T-cell (primary cell): ENCODE results near the gene CCT7. TPM values are rescaled to one million over a fixed set of nuclear protein-coding genes. Genes with fewer than 3 reads are reported as not detected.

Experiments
- ATAC-seq, 4 experiments: fragments of 200-7000 bp in 3 of 4; fragments of 150-1000 bp in 1 of 4; cut with Tn5 transposase; replicated peaks in 1 of 4; 1 replicate in 3 of 4; 2 replicates in 1 of 4; pipeline ENCODE4 v1.10.0; 2021; ENCODE audit warnings: moderate library complexity in 3 of 4, mild to moderate bottlenecking in 2 of 4, moderate number of reproducible peaks in 1 of 4
- CTCF ChIA-PET, 2 donors: fragments of 300-600 bp; sonication (Branson Sonifier 250); formaldehyde crosslinking; loops; one replicate each; lab custom pipeline; 2022; ENCODE audit warnings: antibody characterized with exemption in 2 of 2; lab: Charles Lee
- POLR2A ChIA-PET, 2 donors: fragments of 300-600 bp; sonication (Branson Sonifier 250); formaldehyde crosslinking; loops; one replicate each; lab custom pipeline; 2022; ENCODE audit warnings: antibody characterized with exemption in 2 of 2; lab: Charles Lee
- DNase-seq, 35 experiments: peaks; one replicate each; pipeline versions ENCODE4 v3.0.0 to v3.0.0-alpha.2; 2013 to 2023
- H3K27ac ChIP-seq: one replicate; pipeline ENCODE4 v1.5.1; 2013; ENCODE audit warnings: low read length
- H3K27me3 ChIP-seq, 2 experiments: replicated peaks in 1 of 2; 1 replicate in 1 of 2; 2 replicates in 1 of 2; pipeline versions ENCODE4 v1.6.1 to v1.7.0; 2013; ENCODE audit warnings: low read length in 1 of 2, mixed read lengths in 1 of 2; ENCODE audit not compliant: control insufficient read depth in 2 of 2, insufficient read depth in 2 of 2; ENCODE audit errors: extremely low read depth in 1 of 2
- H3K36me3 ChIP-seq, 2 donors: 1 replicate in 1 of 2; 2 replicates in 1 of 2; pipeline versions ENCODE4 v1.6.1 to v1.7.0; 2013; ENCODE audit warnings: low read length in 1 of 2; ENCODE audit not compliant: control insufficient read depth in 2 of 2, insufficient read depth in 1 of 2; ENCODE audit errors: extremely low read depth in 1 of 2
- H3K4me1 ChIP-seq, 2 experiments: 1 replicate in 1 of 2; 2 replicates in 1 of 2; pipeline versions ENCODE4 v1.6.1 to v1.7.0; 2013; ENCODE audit warnings: low read length in 2 of 2, mixed read lengths in 1 of 2; ENCODE audit not compliant: insufficient read depth in 2 of 2, control insufficient read depth in 1 of 2; ENCODE audit errors: extremely low read depth in 1 of 2
- H3K4me3 ChIP-seq, 2 donors: 1 replicate in 1 of 2; 2 replicates in 1 of 2; pipeline versions ENCODE4 v1.5.1 to v1.7.0; 2013; ENCODE audit warnings: mild to moderate bottlenecking in 2 of 2, low read length in 1 of 2, moderate library complexity in 1 of 2; ENCODE audit not compliant: control insufficient read depth in 1 of 2; ENCODE audit errors: extremely low read depth in 1 of 2
- H3K9me3 ChIP-seq: 2 replicates; pipeline ENCODE4 v1.7.0; 2013
- H3K27ac Mint-ChIP-seq, 2 donors: one replicate each; pipeline ENCODE4 v1.8.0; 2020 to 2021; ENCODE audit warnings: mild to moderate bottlenecking in 2 of 2, mixed read lengths in 2 of 2
- H3K27me3 Mint-ChIP-seq, 2 donors: one replicate each; pipeline ENCODE4 v1.8.0; 2021 to 2022; ENCODE audit warnings: mixed read lengths in 2 of 2
- H3K36me3 Mint-ChIP-seq: one replicate; pipeline ENCODE4 v1.8.0; 2021; ENCODE audit warnings: mixed read lengths
- H3K4me1 Mint-ChIP-seq, 3 donors: one replicate each; pipeline ENCODE4 v1.8.0; 2020 to 2022; ENCODE audit warnings: mixed read lengths in 3 of 3, mild to moderate bottlenecking in 1 of 3
- H3K4me3 Mint-ChIP-seq, 3 donors: one replicate each; pipeline ENCODE4 v1.8.0; 2020 to 2022; ENCODE audit warnings: mild to moderate bottlenecking in 3 of 3, mixed read lengths in 3 of 3, moderate library complexity in 3 of 3
- H3K9me3 Mint-ChIP-seq, 3 donors: one replicate each; pipeline ENCODE4 v1.8.0; 2020 to 2022; ENCODE audit warnings: mixed read lengths in 3 of 3
- WGBS: methylation state at CpG from one replicate; pipeline ENCODE4 v1.1.5; 2013; ENCODE audit warnings: missing lambda C conversion rate; ENCODE audit not compliant: insufficient coverage; 5-methylcytosine and 5-hydroxymethylcytosine counted together
- total RNA-seq, 35 experiments: library from RNA in 6 of 35; stranded (reverse) in 6 of 35; fragments of 120-200 nt in 1 of 35; gene quantifications; one replicate each; pipeline versions ENCODE4 v1.2.1 to v1.2.4 and lab custom pipeline; 2013 to 2026

The CCT7 gene
- total RNA-seq, 5 donors from 2014 or later (not counting 1 experiment from before 2014, with no cell fraction given): 120 to 210 (median 193) TPM

- ChIA-PET CTCF (interaction anchor here in 1 of 2 donors (0.6 kb wide), 1 partner anchor 176 kb away, joined by 4 read pairs; no protein-coding TSS in a partner anchor), POLR2A (no interaction called here)
- Mint-ChIP-seq H3K9me3 (no peaks in the 10 kb centered on the region), H3K36me3 (peaks cover 10% of the 10 kb centered on the region), H3K4me3 (no peak overlapping the region), H3K4me1 (peaks cover 45 to 54% (median 51%) of the 10 kb centered on the region in 3 donors), H3K27me3 (no peaks in the 10 kb centered on the region), H3K27ac (no peak overlapping the region)
- no peak overlapping the region for H3K27ac ChIP-seq
- H3K27me3 ChIP-seq: no peaks in the 10 kb centered on the region
- DNase-seq (no peak), ATAC-seq (no peak)
- H3K36me3 ChIP-seq: peaks cover 0 to 43% of the 10 kb centered on the region in 2 donors
- no CpG with 5 or more reads among the region's 3 CpGs for WGBS
- no peaks in the 10 kb centered on the region for H3K9me3 ChIP-seq
- no peak overlapping the region for H3K4me3 ChIP-seq
- H3K4me1 ChIP-seq: peaks cover 11 to 32% of the 10 kb centered on the region in 2 experiments
Measured at GRCh38 chr2:73238149-73238548, 4.0 kb downstream of the CCT7 start.

- Histone ChIP-seq H3K36me3 (peaks cover 0 to 51% of the 10 kb centered on the region in 2 donors), H3K9me3 (no peaks in the 10 kb centered on the region), H3K4me1 (peaks cover 11 to 26% of the 10 kb centered on the region in 2 experiments), H3K27ac (no peak overlapping the region), H3K4me3 (no peak overlapping the region), H3K27me3 (no peaks in the 10 kb centered on the region)
- ATAC-seq: no peak
- 100% methylated on average over 1 of the region's 1 CpG for WGBS
- DNase-seq: no peak
- ChIA-PET POLR2A (no interaction called here), CTCF (no interaction called here)
- Mint-ChIP-seq H3K36me3 (peaks cover 12% of the 10 kb centered on the region), H3K4me3 (no peak overlapping the region), H3K9me3 (no peaks in the 10 kb centered on the region), H3K27me3 (no peaks in the 10 kb centered on the region), H3K4me1 (peaks cover 44 to 55% (median 47%) of the 10 kb centered on the region in 3 donors), H3K27ac (no peak overlapping the region)
Measured at GRCh38 chr2:73238976-73239375, 4.9 kb downstream of the CCT7 start.

GRCh38 chr2:73239776-73240175, 5.7 kb downstream of the CCT7 start:
- POLR2A ChIA-PET: no interaction called here
- no peak overlapping the region for H3K4me3 Mint-ChIP-seq
- Histone ChIP-seq H3K9me3 (no peaks in the 10 kb centered on the region), H3K27ac (no peak overlapping the region), H3K4me3 (no peak overlapping the region), H3K27me3 (no peaks in the 10 kb centered on the region), H3K36me3 (peaks cover 0 to 59% of the 10 kb centered on the region in 2 donors), H3K4me1 (peaks cover 10 to 23% of the 10 kb centered on the region in 2 experiments)
- no peaks in the 10 kb centered on the region for H3K9me3 Mint-ChIP-seq
- H3K27me3 Mint-ChIP-seq: no peaks in the 10 kb centered on the region
- DNase-seq: no peak
- 69% methylated on average over 2 of the region's 3 CpGs for WGBS
- peaks cover 42 to 57% (median 43%) of the 10 kb centered on the region in 3 donors for H3K4me1 Mint-ChIP-seq
- no peak overlapping the region for H3K27ac Mint-ChIP-seq
- CTCF ChIA-PET: no interaction called here
- ATAC-seq: no peak
- H3K36me3 Mint-ChIP-seq: peaks cover 19% of the 10 kb centered on the region

GRCh38 chr2:73243884-73244570, 9.9 kb downstream of the CCT7 start:
- 63% methylated on average over 3 of the region's 5 CpGs for WGBS
- Histone ChIP-seq H3K9me3 (no peaks in the 10 kb centered on the region), H3K4me1 (no peaks in the 10 kb centered on the region), H3K27me3 (no peaks in the 10 kb centered on the region), H3K4me3 (no peak overlapping the region), H3K27ac (no peak overlapping the region), H3K36me3 (peaks cover 0 to 89% of the 10 kb centered on the region in 2 donors)
- CTCF ChIA-PET: no interaction called here
- no peaks in the 10 kb centered on the region for H3K27me3 Mint-ChIP-seq
- POLR2A ChIA-PET: no interaction called here
- H3K9me3 Mint-ChIP-seq: no peaks in the 10 kb centered on the region
- ATAC-seq (no peak), DNase-seq (no peak)
- H3K4me3 Mint-ChIP-seq: no peak overlapping the region
- H3K4me1 Mint-ChIP-seq: peaks cover 6 to 21% (median 21%) of the 10 kb centered on the region in 3 donors
- no peak overlapping the region for H3K27ac Mint-ChIP-seq
- peaks cover 42% of the 10 kb centered on the region for H3K36me3 Mint-ChIP-seq

- no peak for ATAC-seq
Measured at GRCh38 chr2:73244580-73244979, 10.5 kb downstream of the CCT7 start.

GRCh38 chr2:73246850-73247249, 12.7 kb downstream of the CCT7 start:
- Histone ChIP-seq H3K36me3 (peaks cover 9 to 93% of the 10 kb centered on the region in 2 donors), H3K27ac (no peak overlapping the region), H3K9me3 (no peaks in the 10 kb centered on the region), H3K27me3 (no peaks in the 10 kb centered on the region), H3K4me3 (no peak overlapping the region), H3K4me1 (no peaks in the 10 kb centered on the region)
- Mint-ChIP-seq H3K27me3 (no peaks in the 10 kb centered on the region), H3K4me1 (peaks cover 2 to 15% (median 10%) of the 10 kb centered on the region in 3 donors), H3K4me3 (no peak overlapping the region), H3K27ac (no peak overlapping the region), H3K36me3 (peaks cover 54% of the 10 kb centered on the region), H3K9me3 (no peaks in the 10 kb centered on the region)
- DNase-seq: no peak
- no peak for ATAC-seq
- CTCF ChIA-PET: no interaction called here
- POLR2A ChIA-PET: no interaction called here
- 76% methylated on average over 3 of the region's 3 CpGs for WGBS

More at GRCh38 chr2:73244580-73244979, 10.5 kb downstream of the CCT7 start:
- H3K27me3 Mint-ChIP-seq: no peaks in the 10 kb centered on the region
- POLR2A ChIA-PET: no interaction called here
- CTCF ChIA-PET: interaction anchor here in 1 of 2 donors (0.8 kb wide), 1 partner anchor 16 kb away, joined by 3 read pairs; no protein-coding TSS in a partner anchor
- Histone ChIP-seq H3K9me3 (no peaks in the 10 kb centered on the region), H3K4me3 (no peak overlapping the region), H3K36me3 (peaks cover 3 to 89% of the 10 kb centered on the region in 2 donors), H3K27ac (no peak overlapping the region), H3K27me3 (no peaks in the 10 kb centered on the region), H3K4me1 (no peaks in the 10 kb centered on the region)
- WGBS: 70% methylated on average over 2 of the region's 3 CpGs
- peaks cover 44% of the 10 kb centered on the region for H3K36me3 Mint-ChIP-seq
- H3K27ac Mint-ChIP-seq: no peak overlapping the region
- no peak for DNase-seq
- H3K4me3 Mint-ChIP-seq: no peak overlapping the region
- H3K9me3 Mint-ChIP-seq: no peaks in the 10 kb centered on the region
- peaks cover 2 to 16% (median 15%) of the 10 kb centered on the region in 3 donors for H3K4me1 Mint-ChIP-seq
